Liver (tissue), 9 donors: ENCODE measurements around the gene FRAS1. TPM values are rescaled to one million over a fixed set of nuclear protein-coding genes. Genes with fewer than 3 reads are reported as not detected.

Experiments
- DNase-seq: peaks from one replicate; pipeline ENCODE4 v3.0.0-alpha.2; 2017; ENCODE audit warnings: low spot score
- H3K27ac ChIP-seq, 2 donors: one replicate each; pipeline ENCODE4 v1.7.0; 2013; ENCODE audit warnings: inconsistent platforms in 2 of 2, low read length in 2 of 2, control low read depth in 1 of 2, low read depth in 1 of 2, mild to moderate bottlenecking in 1 of 2
- H3K27me3 ChIP-seq, 4 donors: one replicate each; pipeline versions ENCODE4 v1.6.1 to v1.7.0; 2013; ENCODE audit warnings: low read length in 3 of 4, inconsistent platforms in 1 of 4, mild to moderate bottlenecking in 1 of 4, moderate library complexity in 1 of 4; ENCODE audit not compliant: control insufficient read depth in 4 of 4, insufficient read depth in 4 of 4
- H3K36me3 ChIP-seq, 4 donors: one replicate each; pipeline versions ENCODE4 v1.6.1 to v1.7.0; 2013; ENCODE audit warnings: low read length in 3 of 4, mild to moderate bottlenecking in 3 of 4, low read depth in 1 of 4, moderate library complexity in 1 of 4; ENCODE audit not compliant: control insufficient read depth in 4 of 4, insufficient read depth in 3 of 4
- H3K4me1 ChIP-seq, 4 donors: one replicate each; pipeline versions ENCODE4 v1.6.1 to v1.7.0; 2013; ENCODE audit warnings: low read length in 3 of 4, mild to moderate bottlenecking in 3 of 4, moderate library complexity in 1 of 4; ENCODE audit not compliant: control insufficient read depth in 4 of 4, insufficient read depth in 4 of 4
- H3K4me3 ChIP-seq, 3 donors: one replicate each; pipeline versions ENCODE4 v1.6.1 to v1.7.0; 2013; ENCODE audit warnings: low read length in 3 of 3, control low read depth in 1 of 3, low read depth in 1 of 3, mild to moderate bottlenecking in 1 of 3
- H3K9ac ChIP-seq, 2 donors: one replicate each; pipeline ENCODE4 v1.7.0; 2013; ENCODE audit warnings: low read length in 2 of 2, mild to moderate bottlenecking in 2 of 2, moderate library complexity in 2 of 2, control low read depth in 1 of 2, low read depth in 1 of 2
- H3K9me3 ChIP-seq, 4 donors: one replicate each; pipeline versions ENCODE4 v1.6.1 to v1.7.0; 2013; ENCODE audit warnings: low read length in 3 of 4; ENCODE audit not compliant: control insufficient read depth in 4 of 4
- EGR1 ChIP-seq, 2 donors: IDR thresholded peaks; 2 replicates each; pipeline ENCODE4 v1.6.1; 2016 to 2018; ENCODE audit warnings: antibody characterized with exemption in 2 of 2, low read depth in 2 of 2
- FOXA1 ChIP-seq: IDR thresholded peaks from 2 replicates; pipeline ENCODE4 v1.6.1; 2016; ENCODE audit warnings: antibody characterized with exemption
- FOXA2 ChIP-seq: IDR thresholded peaks from 2 replicates; pipeline ENCODE4 v1.6.1; 2016; ENCODE audit warnings: antibody characterized with exemption
- GABPA ChIP-seq, 2 donors: IDR thresholded peaks in 1 of 2; conservative IDR thresholded peaks in 1 of 2; 2 replicates each; pipeline ENCODE4 v1.6.1; 2016; ENCODE audit warnings: antibody characterized with exemption in 2 of 2, mild to moderate bottlenecking in 1 of 2, moderate library complexity in 1 of 2
- HNF4A ChIP-seq, 2 donors: conservative IDR thresholded peaks; 2 replicates each; pipeline ENCODE4 v1.6.1; 2016; ENCODE audit warnings: antibody characterized with exemption in 2 of 2, mild to moderate bottlenecking in 2 of 2
- HNF4G ChIP-seq: IDR thresholded peaks from 2 replicates; pipeline ENCODE4 v1.6.1; 2016; ENCODE audit warnings: antibody characterized with exemption
- JUND ChIP-seq, 2 donors: IDR thresholded peaks; 2 replicates each; pipeline ENCODE4 v1.6.1; 2016; ENCODE audit warnings: antibody characterized with exemption in 2 of 2
- NR2F2 ChIP-seq: IDR thresholded peaks from 2 replicates; pipeline ENCODE4 v1.6.1; 2016; ENCODE audit warnings: antibody characterized with exemption
- REST ChIP-seq: IDR thresholded peaks from 2 replicates; pipeline ENCODE4 v1.6.1; 2016; ENCODE audit warnings: antibody characterized with exemption, mild to moderate bottlenecking
- SP1 ChIP-seq: IDR thresholded peaks from 2 replicates; pipeline ENCODE4 v1.6.1; 2018; ENCODE audit warnings: antibody characterized with exemption, mild to moderate bottlenecking
- YY1 ChIP-seq: IDR thresholded peaks from 2 replicates; pipeline ENCODE4 v1.6.1; 2016; ENCODE audit warnings: antibody characterized with exemption, mild to moderate bottlenecking
- ZBTB33 ChIP-seq: IDR thresholded peaks from 2 replicates; pipeline ENCODE4 v1.6.1; 2016; ENCODE audit warnings: antibody characterized with exemption
- WGBS: extraction: QIAGEN DNeasy Blood & Tissue Kit; methylation state at CpG from one replicate; pipeline ENCODE4 v1.1.7; 2013; 5-methylcytosine and 5-hydroxymethylcytosine counted together
- polyA plus RNA-seq, 2 donors: library from polyadenylated mRNA; stranded (reverse) in 1 of 2; unstranded in 1 of 2; fragments of 200-250 nt in 1 of 2; fragments of >200 nt in 1 of 2; fragmentation: Nextera tagmentation in 1 of 2; extraction: Ambion mirVana in 1 of 2; gene quantifications; one replicate each; pipeline versions ENCODE4 v1.2.1 to v1.2.3, GENCODE V29; 2013 to 2015
- total RNA-seq, 2 donors: library from RNA; depleted of rRNA; stranded (reverse); fragments of >200 nt; gene quantifications; one replicate each; pipeline ENCODE4 v1.2.3, GENCODE V29; 2014
- TF ChIP-seq, protein P1 (sequence below): fragments of 150-350 bp; IDR thresholded peaks from 2 replicates; pipeline ENCODE4 v1.5.1; 2017; ENCODE audit warnings: improper control_type of control experiment, low read depth, low read length; ENCODE audit not compliant: missing input control
- TF ChIP-seq, protein P2 (sequence below): IDR thresholded peaks from 2 replicates; pipeline ENCODE4 v1.6.1; 2016; ENCODE audit warnings: antibody characterized with exemption
- donor health status: healthy.
- donor health status: healthy.
- donor health status: healthy.
- donor health status: healthy.
- donor health status: healthy.

FRAS1 gene
- total and polyA plus RNA-seq, 4 donors: 0.08 to 6.0 (median 1.1) TPM

GRCh38 chr4:78069859-78070258, 12.7 kb downstream of the FRAS1 start:
- WGBS: 54% methylated on average over 3 of the region's 3 CpGs
- Histone ChIP-seq H3K27ac (no peak overlapping the region), H3K4me3 (no peak overlapping the region), H3K9ac (no peak overlapping the region), H3K4me1 (no peaks in the 10 kb centered on the region), H3K9me3 (no peaks in the 10 kb centered on the region), H3K27me3 (peaks cover 0 to 5% (median 0%) of the 10 kb centered on the region in 4 donors), H3K36me3 (no peaks in the 10 kb centered on the region)
- no peak for TF ChIP-seq EGR1 (IDR thresholded peaks at IDR 0.05; ENCODE audit: low read depth in 2 of 2)
- TF ChIP-seq, protein P1, sequence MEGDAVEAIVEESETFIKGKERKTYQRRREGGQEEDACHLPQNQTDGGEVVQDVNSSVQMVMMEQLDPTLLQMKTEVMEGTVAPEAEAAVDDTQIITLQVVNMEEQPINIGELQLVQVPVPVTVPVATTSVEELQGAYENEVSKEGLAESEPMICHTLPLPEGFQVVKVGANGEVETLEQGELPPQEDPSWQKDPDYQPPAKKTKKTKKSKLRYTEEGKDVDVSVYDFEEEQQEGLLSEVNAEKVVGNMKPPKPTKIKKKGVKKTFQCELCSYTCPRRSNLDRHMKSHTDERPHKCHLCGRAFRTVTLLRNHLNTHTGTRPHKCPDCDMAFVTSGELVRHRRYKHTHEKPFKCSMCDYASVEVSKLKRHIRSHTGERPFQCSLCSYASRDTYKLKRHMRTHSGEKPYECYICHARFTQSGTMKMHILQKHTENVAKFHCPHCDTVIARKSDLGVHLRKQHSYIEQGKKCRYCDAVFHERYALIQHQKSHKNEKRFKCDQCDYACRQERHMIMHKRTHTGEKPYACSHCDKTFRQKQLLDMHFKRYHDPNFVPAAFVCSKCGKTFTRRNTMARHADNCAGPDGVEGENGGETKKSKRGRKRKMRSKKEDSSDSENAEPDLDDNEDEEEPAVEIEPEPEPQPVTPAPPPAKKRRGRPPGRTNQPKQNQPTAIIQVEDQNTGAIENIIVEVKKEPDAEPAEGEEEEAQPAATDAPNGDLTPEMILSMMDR: no peak
- TF ChIP-seq HNF4G: no peak
- TF ChIP-seq JUND (IDR thresholded peaks at IDR 0.05): no peak
- TF ChIP-seq SP1: no peak
- TF ChIP-seq YY1: no peak
- TF ChIP-seq FOXA1: no peak
- no peak for TF ChIP-seq ZBTB33
- TF ChIP-seq, protein P2, sequence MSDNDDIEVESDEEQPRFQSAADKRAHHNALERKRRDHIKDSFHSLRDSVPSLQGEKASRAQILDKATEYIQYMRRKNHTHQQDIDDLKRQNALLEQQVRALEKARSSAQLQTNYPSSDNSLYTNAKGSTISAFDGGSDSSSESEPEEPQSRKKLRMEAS: no peak
- TF ChIP-seq REST: no peak
- DNase-seq: no peak

GRCh38 chr4:78070731-78071282, 13.7 kb downstream of the FRAS1 start:
- TF ChIP-seq, protein P2: no peak
- TF ChIP-seq HNF4A (conservative IDR thresholded peaks at IDR 0.05) (no peak), EGR1 (IDR thresholded peaks at IDR 0.05; ENCODE audit: low read depth in 2 of 2) (no peak), NR2F2 (no peak), JUND (IDR thresholded peaks at IDR 0.05) (no peak), FOXA2 (no peak), ZBTB33 (no peak), GABPA (IDR thresholded peaks at IDR 0.05 in 1 of 2, conservative IDR thresholded peaks at IDR 0.05 in 1 of 2) (no peak)
- no peaks in the 10 kb centered on the region for H3K4me1 ChIP-seq
- no peaks in the 10 kb centered on the region for H3K36me3 ChIP-seq
- no peaks in the 10 kb centered on the region for H3K9me3 ChIP-seq
- peaks cover 0 to 5% (median 0%) of the 10 kb centered on the region in 4 donors for H3K27me3 ChIP-seq
- H3K4me3 ChIP-seq: no peak overlapping the region
- no peak overlapping the region for H3K27ac ChIP-seq
- no peak for DNase-seq
- no peak overlapping the region for H3K9ac ChIP-seq
- WGBS: 75% methylated on average over 2 of the region's 2 CpGs
